Renal cortex interstitium (tissue), 11 donors: ENCODE results near the gene ELFN2. TPM values are rescaled to one million over a fixed set of nuclear protein-coding genes. Genes with fewer than 3 reads are reported as not detected.

Experiments
- DNase-seq, 11 donors: peaks; one replicate each; pipeline ENCODE4 v3.0.0-alpha.2; 2013; ENCODE audit warnings: low read depth in 9 of 11, low spot score in 4 of 11; ENCODE audit errors: extremely low read depth in 1 of 11
- polyA plus RNA-seq, 3 donors: library from polyadenylated mRNA; unstranded; fragments of 120-200 nt; gene quantifications; one replicate each; pipeline ENCODE4 v1.2.1, GENCODE V29; 2013; ENCODE audit not compliant: insufficient read length in 3 of 3

Gene ELFN2
- polyA plus RNA-seq, 3 donors = 1.2 to 2.2 (median 2.0) TPM

DNA sequence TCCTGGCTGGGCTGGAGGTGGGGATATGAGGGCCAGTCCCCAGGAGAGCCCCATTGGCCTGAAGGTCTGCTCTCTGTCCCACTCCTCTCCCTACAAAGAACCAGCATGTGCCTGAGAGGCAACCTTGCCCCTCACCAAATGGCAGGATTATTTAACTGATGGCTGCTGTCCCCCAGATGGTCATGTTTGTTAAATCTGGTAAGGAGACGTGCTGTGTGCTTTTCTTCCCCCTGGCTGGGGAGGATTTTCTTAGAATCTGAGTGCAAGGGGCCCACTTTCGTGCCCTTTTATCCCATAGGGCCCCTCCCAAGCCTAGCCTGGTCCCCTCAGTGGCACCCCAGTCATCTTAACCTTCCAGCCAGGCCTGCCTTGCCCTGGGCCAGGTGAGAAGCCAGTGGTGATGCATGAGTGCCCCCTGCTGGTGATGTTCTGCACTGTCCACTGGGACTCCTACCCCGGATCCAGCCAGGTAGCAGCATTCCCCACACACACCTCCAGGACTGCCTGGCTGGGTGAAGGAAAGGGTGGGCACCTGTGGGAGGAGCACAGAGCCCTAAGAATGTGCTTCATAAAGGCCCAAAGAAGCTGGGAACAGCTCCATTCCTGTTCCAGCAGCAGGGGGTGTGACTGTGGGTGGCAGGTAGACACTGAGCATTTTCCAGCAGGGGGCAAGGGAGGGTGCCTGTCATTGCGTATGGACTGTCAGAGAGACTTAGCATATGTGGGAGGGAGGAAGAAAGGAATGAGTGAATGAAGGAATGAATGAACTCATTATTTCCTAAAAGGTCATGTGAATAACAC, 30.0 kb upstream of the ELFN2 start:
- peak in 8 of 11 donors; percentile 45 to 62 (median 52) for DNase-seq

DNA sequence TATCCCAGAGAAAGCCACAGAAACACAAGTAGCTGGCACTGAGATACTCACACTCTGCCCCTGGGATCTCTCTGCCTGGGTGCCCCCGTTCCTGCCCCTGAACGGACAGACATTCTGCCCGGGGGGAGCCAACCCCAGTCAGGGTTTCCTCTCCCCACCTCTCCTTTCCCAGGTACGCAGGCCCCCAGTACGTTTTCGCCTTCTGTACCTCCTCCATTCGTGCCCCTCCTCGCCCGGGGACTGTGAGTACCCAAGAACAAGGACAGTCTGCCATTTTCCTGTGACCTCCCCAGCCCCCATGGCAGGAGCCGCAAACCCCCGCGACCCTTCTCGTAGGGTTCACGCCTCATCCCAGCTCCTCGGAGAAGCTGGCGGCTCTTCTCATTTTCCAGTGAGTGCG, 29.1 kb upstream of the ELFN2 start:
- no peak for DNase-seq

DNA sequence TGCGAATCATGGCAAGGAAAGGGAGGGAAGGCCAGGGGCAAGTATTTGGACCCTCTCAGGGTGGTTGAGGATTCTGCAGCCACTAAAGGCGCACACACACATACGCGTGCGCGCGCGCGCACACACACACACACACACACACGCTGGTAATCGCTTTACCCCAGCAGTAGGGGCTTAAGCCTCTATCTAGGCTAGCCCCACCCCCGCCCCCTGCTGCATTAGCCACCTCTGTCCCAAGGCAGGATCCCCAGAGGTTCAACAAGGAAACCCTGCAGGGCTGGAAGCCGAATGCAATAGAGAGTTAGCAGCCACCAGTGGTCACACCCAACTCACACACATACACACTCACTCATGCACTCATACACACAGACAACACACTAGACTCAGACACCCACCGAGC, 28.6 kb upstream of the ELFN2 start:
- no peak for DNase-seq

DNA sequence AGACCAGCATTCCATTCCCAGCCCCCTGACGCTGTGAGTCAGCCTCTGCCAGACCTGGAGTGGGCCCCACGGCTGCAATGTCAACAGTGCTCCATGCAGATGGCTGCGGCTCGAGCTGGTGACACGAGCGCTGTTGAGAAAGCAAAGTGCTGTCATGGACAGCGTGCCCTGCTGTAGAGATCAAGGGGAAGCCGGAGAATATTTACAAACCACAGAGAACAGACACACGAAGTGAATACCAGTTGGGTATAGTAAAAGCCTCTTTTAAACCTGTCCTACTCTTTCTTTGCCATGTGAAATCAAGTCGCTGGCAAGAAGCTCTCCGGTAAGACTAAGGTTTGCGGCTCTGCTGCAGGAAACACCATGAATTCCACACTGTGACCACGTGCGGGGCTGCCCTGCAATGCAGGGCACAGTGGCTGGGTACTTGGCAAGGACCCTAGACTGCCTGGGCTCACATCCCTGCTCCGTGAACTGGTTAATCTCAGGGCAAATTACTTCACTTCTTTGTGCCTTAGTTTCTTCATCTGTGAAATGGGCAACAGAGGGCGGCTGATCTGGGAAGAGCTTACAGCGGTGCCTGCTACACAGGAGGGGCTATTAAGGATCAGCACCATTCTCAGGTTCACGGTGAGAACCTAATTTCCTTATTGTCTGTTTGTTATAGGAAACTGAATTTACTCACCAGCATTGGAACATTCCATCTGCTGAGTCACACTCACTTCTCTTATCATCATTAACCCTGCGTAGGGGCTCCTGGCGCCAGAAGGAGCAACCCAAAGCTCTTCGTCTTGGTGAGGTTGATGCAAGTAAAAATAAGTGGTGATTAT, 27.8 kb upstream of the ELFN2 start:
- no peak for DNase-seq

DNA sequence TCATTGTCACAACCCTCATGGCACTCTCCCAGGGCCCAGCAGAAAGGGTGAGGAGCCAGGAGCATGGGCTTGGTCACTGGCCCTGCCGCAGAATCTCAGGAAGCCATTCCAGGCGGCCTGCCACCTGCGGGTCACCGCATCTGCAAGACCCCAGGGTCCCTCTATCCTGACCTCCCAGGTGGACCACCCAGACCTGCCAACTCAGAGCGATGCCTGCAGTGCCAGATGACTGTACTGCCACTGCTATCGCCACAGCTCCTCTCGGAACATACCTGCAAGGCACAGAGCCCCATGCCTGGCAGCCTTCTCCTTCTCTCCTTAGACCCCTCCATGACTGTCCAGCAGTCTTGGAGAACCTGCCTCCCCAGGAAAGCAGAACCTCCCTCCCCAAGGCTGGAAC, 26.4 kb upstream of the ELFN2 start:
- DNase-seq = no peak

DNA sequence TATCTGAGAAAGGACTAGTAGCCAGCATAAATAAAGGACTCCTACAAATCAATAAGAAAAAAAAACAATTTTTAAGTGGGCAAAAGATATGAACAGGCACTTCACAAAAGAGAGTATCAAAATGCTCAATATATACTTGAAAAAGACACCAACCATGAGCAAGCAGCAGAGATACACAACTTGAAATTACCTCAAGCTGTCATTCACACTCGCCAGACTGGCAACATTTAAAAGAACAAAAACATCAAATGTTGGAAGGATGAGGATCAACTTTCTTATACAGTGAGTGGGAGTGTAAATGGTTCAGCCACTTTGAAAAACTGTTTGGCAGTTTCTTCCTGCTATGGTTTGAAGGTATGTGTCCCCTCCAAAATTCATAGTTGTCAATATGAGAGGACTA, 23.9 kb upstream of the ELFN2 start:
- DNase-seq = no peak

DNA sequence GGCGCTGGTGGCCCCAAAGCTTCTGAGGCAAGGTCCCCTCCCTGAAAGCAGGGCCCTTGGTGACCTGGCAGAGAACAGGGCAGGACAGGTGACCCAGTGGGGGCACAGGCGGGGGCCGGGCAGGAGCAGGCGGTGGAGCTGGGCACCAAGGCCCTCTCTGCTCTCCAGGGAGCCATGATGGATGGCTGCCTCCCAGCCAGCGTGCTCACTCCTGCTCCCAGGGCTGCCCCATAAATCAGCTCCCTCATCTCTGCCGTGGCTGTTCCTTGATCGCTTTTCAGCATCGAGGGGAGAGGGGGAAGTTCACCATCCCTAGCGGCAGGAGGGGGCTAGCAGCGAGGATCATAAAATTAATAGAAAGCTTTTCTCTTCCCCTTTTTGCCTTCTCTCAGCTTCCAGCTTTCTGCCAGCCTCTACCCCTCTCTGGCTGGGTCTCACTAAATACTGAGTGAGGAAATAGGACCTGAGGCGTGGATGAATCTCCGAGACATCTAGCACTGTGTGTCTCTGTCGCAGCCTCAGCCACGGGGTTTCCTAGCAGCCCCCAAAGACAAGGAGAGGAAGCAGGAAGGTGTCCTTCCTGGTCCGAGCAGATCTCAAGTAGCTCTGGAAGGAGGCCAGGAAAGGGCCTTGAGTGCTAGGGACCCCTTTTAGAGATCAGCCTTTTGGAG, 22.2 kb upstream of the ELFN2 start:
- no peak for DNase-seq

DNA sequence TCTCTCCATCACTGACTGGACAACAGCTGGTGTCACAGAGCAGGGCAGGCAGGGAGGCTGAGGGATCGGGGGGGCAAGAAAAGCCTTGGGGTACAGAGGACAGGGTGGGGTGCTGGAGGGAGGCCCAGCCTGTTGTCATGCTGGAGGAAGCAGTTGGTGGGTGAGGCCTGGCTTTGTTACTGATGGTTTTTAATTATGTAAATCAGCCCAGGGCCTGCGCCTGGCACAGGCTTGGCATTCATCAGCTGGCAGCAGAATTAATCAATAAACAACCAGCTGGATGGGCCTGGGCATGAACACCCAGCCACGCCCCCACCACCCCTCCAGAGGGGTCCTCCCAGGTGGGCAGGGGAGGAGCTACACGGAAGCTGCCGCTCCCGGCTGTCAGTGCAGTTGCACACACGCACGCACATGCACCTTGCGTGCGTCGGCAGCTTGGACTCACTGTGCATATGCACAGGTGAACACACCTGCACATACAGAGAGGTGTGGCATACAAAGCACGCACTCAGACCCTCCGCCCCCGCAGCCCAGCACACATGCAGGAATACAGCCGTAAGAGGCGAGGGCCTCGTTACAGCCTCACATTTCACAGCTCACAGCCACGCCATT, 21.3 kb upstream of the ELFN2 start:
- DNase-seq = no peak

DNA sequence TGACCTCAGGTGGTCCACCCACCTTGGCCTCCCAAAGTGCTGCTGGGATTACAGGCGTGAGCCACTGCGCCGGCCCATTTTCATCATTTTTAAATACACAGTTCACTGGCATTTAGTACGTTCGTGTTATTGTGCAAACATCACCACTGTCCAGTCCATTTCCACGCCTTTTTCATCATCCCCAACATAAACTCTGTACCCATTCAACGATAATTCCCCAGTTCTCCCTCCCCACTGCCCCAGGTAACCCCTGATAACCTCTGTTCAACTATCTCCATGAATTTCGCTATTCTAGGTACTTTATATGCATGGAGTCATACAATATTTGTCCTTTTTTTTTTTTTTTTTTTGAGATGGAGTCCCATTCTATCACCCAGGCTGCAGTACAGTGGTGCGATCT, 18.2 kb upstream of the ELFN2 start:
- DNase-seq = no peak

DNA sequence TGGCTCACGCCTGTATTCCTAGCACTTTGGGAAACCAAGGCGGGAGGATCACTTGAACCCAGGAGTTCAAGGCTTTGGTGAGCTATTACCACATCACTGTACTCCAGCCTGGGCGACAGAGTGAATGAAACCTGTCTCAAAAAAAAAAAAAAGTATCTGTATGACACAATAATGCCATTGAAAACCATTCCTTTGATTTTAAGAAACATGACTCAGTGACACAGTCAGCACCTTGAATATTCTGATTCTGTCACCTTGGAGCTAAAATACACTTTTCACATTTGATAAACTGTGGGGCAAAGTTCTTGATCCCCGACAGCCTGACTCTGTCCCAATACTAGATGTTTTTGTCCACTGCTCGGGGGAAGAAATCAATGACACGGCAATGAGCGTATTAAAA, 16.7 kb upstream of the ELFN2 start:
- DNase-seq = no peak

DNA sequence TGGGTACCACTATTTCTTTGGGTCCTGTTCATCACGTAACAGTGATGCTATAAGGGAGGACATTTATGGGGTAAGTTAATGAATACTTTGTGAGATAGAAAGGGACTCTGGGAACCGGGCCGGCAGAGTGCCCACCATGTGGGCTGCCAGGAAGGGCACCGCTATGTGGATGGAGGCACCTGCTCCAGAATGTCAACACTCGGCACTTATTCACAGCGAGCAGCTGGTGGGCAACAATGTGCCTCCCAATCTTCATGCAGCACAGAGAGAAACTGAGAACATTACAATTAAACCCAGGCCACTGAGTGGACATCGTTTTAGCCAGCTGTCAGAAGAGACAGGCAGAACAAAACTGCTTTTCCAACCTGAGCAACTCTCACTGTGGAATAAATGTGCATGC, 15.8 kb upstream of the ELFN2 start:
- no peak for DNase-seq

DNA sequence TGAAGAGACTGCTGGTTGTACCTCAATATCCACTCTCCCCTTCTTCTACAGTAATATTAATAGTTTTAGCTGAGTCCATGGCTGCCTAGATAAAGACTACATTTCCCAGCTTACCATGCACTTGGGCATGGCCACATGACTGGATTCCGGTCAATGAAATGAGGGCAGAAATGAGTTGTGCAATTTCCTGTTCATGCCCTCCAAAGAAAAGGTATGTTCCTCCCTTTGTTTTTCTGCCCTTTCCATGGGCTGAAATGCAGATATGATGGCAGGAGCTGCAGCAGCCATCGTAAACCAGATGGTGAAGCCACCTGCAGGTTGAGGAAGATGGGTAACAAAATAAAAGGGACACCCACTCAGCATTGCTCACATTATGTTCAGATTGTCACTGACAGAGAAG, 15.3 kb upstream of the ELFN2 start:
- DNase-seq = no peak

DNA sequence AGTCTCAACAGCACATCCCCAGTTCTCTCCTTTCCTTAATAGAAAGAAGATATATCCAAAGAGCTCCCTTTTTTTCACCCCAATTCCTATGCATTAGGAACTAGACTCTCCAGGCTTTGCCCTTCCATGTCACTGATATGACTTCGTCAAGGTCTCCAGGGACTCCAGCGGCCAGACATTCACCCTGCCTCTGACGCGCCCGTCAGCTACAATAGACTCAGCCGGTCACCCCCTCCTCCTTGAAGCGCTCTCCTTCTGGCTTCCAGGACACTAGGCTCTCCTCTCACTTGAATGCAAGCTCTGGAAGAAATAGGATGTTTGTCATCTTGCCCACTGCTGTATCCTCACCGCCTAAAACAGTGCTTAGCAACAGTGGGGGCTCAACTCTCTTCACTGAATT, 14.9 kb upstream of the ELFN2 start:
- DNase-seq = no peak

DNA sequence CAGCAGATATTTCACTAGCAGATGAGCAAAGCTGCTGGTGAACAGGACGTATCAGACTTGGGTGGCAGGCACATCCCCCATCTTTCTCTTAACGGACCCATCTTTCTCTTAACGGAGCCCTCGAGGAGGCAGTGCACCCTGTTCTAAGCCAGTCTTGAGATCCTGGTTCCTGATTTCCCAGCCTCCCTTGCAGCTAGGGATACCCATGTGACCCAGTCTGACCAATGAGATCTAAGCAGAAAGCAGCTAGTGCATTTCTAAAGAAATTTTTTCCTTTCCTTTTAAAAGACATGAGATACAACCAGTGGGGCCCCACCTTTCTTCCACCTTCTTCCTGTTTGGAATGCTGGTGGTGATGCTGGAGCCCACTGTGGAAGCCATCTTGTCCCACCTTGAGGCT, 13.6 kb upstream of the ELFN2 start:
- no peak for DNase-seq

DNA sequence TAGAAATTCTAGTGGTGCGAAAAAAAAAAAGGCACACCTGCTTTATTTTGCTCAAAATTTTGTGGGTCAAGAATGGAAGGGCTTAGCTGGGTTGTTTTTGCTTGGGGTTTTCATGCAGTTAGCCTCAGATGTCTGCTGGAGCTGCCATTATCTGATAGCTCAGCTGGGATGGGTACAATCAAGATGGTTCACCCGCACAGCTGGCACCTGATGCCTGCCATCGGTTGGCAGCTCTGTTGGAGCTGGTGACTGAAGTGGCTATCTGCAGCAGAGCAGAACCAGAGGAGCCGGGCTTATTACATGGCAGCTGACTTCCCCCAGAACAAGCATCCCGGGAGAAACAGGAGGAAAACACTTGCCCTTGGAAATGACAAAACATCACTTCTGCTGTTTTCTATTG, 12.1 kb upstream of the ELFN2 start:
- DNase-seq = no peak

DNA sequence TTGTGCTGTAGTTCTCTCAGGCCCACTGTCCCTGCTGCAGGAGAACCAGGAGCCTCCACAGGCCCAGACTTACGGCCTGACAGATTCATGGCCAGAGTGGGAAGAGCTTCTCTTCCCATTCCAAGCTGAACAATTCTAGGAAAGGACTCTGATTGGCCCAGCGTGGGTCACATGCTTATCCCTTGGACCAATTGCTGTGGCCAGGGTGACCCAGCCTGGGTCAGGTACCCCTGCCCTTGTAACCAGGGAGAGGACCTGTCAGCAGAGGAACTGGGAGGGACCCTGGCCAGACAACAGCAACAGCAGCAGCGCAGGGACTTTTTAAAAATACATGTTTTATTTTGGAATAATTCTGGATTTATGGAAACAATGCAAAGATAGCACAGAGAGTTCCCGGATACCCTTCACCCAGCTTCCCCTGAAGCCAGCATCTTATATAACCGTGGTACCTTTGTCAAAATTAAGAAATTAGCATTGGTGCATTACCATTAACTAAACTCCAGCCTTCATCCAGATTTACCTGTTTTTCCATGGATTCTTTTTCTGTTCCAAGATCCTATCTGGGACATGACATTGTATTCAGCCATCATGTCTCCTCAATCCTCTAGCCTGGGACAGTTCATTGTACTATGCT, 8.8 kb upstream of the ELFN2 start:
- DNase-seq = no peak

DNA sequence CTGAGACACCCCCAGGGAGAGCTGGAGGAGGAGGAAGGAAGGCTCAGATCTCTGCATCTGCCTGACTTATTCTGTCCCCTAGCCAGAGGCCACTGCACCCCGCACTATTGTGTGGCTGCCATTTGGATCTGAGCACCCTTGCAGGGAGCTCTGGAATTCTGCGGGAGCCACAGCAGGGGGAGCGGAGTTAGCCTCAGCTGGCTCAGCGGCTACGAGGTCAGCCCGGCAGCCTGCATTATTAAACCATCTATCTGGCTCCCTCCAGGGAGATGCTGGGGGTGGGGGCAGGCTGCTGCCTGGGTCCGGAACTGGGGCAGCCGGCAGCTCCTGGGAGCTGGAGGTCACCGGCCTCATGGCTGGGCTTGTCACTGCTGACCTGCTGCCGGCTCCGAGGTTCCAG, 6.5 kb upstream of the ELFN2 start:
- no peak for DNase-seq

DNA sequence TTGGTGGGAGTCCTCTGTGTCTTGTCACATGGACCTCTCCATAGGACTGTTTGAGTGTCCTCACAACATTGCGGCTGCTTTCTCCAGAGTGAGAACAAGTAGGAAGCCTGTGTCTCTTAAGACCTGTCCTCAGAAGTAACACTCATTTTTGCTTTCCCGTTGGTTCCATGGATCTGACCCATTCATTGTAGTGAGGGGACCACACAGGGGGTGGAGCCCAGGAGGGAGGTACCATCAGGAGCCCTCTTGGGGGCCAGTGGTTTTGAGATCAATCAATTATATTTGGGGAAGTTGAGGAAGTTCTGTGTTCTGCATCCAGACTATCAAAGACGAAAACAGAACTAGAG, 5.4 kb upstream of the ELFN2 start:
- no peak for DNase-seq
